Activated naive CD8-positive, alpha-beta T cell (primary cell): Measurements from ENCODE around the gene LRRIQ3.

ENCODE experiments used
- H3K27ac Mint-ChIP-seq: one replicate; pipeline ENCODE4 v1.8.0; 2021; ENCODE audit warnings: mixed read lengths
- H3K27me3 Mint-ChIP-seq: one replicate; pipeline ENCODE4 v1.8.0; 2021; ENCODE audit warnings: mixed read lengths
- H3K36me3 Mint-ChIP-seq: one replicate; pipeline ENCODE4 v1.8.0; 2021; ENCODE audit warnings: mixed read lengths
- H3K4me1 Mint-ChIP-seq: one replicate; pipeline ENCODE4 v1.8.0; 2021; ENCODE audit warnings: low read depth, mixed read lengths
- H3K4me3 Mint-ChIP-seq: one replicate; pipeline ENCODE4 v1.8.0; 2021; ENCODE audit warnings: mild to moderate bottlenecking, mixed read lengths
- H3K9me3 Mint-ChIP-seq: one replicate; pipeline ENCODE4 v1.8.0; 2021; ENCODE audit warnings: low read depth, mixed read lengths

Gene LRRIQ3

GRCh38 chr1:74197657-74198552, at the start of gene LRRIQ3, which contains the start of gene FPGT:
Gene LRRIQ3 (minus strand): TSS chr1:74198176. CDS start chr1:74183684, 14,492 bp downstream.
Gene FPGT (plus strand): TSS chr1:74198242. CDS start chr1:74198279, 37 bp downstream.
- H3K4me3 Mint-ChIP-seq: peak within 1 kb of the TSS; percentile 89
- peaks cover 30% of the 10 kb centered on the region for H3K4me1 Mint-ChIP-seq
- peak within 1 kb of the TSS; percentile 82 for H3K27ac Mint-ChIP-seq

GRCh38 chr1:74246315-74246714, 48.3 kb upstream of the LRRIQ3 start:
- Mint-ChIP-seq H3K4me3 (no peak overlapping the region), H3K36me3 (peaks cover 2% of the 10 kb centered on the region), H3K27ac (no peak overlapping the region), H3K27me3 (no peaks in the 10 kb centered on the region), H3K9me3 (no peaks in the 10 kb centered on the region), H3K4me1 (no peaks in the 10 kb centered on the region)

More at GRCh38 chr1:74197657-74198552, at the start of gene LRRIQ3, which contains the start of gene FPGT:
- Mint-ChIP-seq H3K9me3 (no peaks in the 10 kb centered on the region), H3K27me3 (no peaks in the 10 kb centered on the region), H3K36me3 (peaks cover 12% of the 10 kb centered on the region)

- Mint-ChIP-seq H3K27me3 (no peaks in the 10 kb centered on the region), H3K36me3 (peaks cover 2% of the 10 kb centered on the region), H3K4me1 (no peaks in the 10 kb centered on the region), H3K4me3 (no peak overlapping the region), H3K27ac (no peak overlapping the region), H3K9me3 (no peaks in the 10 kb centered on the region)
These were observed 47.3 kb upstream of the LRRIQ3 start for GRCh38 chr1:74245168-74245772.

- H3K9me3 Mint-ChIP-seq: no peaks in the 10 kb centered on the region
- H3K27ac Mint-ChIP-seq: no peak overlapping the region
- no peak overlapping the region for H3K4me3 Mint-ChIP-seq
- H3K27me3 Mint-ChIP-seq: no peaks in the 10 kb centered on the region
- H3K4me1 Mint-ChIP-seq: no peaks in the 10 kb centered on the region
- H3K36me3 Mint-ChIP-seq: peaks cover 10% of the 10 kb centered on the region
These were observed 39.8 kb upstream of the LRRIQ3 start for GRCh38 chr1:74237787-74238186.

- H3K9me3 Mint-ChIP-seq: peaks cover 3% of the 10 kb centered on the region
- no peak overlapping the region for H3K4me3 Mint-ChIP-seq
- H3K36me3 Mint-ChIP-seq: peaks cover 9% of the 10 kb centered on the region
- H3K27me3 Mint-ChIP-seq: no peaks in the 10 kb centered on the region
- H3K27ac Mint-ChIP-seq: no peak overlapping the region
- H3K4me1 Mint-ChIP-seq: no peaks in the 10 kb centered on the region
These were observed 39.1 kb upstream of the LRRIQ3 start for GRCh38 chr1:74237035-74237434.

GRCh38 chr1:74236440-74236839, 38.5 kb upstream of the LRRIQ3 start:
- Mint-ChIP-seq H3K27ac (no peak overlapping the region), H3K27me3 (no peaks in the 10 kb centered on the region), H3K4me1 (no peaks in the 10 kb centered on the region), H3K36me3 (peaks cover 9% of the 10 kb centered on the region), H3K4me3 (no peak overlapping the region), H3K9me3 (peaks cover 4% of the 10 kb centered on the region)

GRCh38 chr1:74235153-74235552, 37.2 kb upstream of the LRRIQ3 start, which contains the start of gene TNNI3K:
Gene TNNI3K (plus strand): TSS chr1:74235387. CDS start chr1:74235452, 65 bp downstream.
- Mint-ChIP-seq H3K36me3 (peaks cover 9% of the 10 kb centered on the region), H3K9me3 (peaks cover 4% of the 10 kb centered on the region), H3K27ac (no peak within 1 kb of the TSS), H3K27me3 (no peaks in the 10 kb centered on the region), H3K4me3 (no peak within 1 kb of the TSS), H3K4me1 (no peaks in the 10 kb centered on the region)

GRCh38 chr1:74223453-74223852, 25.5 kb upstream of the LRRIQ3 start:
- Mint-ChIP-seq H3K4me3 (no peak overlapping the region), H3K27ac (no peak overlapping the region), H3K4me1 (no peaks in the 10 kb centered on the region), H3K9me3 (peaks cover 37% of the 10 kb centered on the region), H3K27me3 (no peaks in the 10 kb centered on the region), H3K36me3 (peaks cover 18% of the 10 kb centered on the region)

- peaks cover 37% of the 10 kb centered on the region for H3K9me3 Mint-ChIP-seq
- no peaks in the 10 kb centered on the region for H3K4me1 Mint-ChIP-seq
- H3K36me3 Mint-ChIP-seq: peaks cover 18% of the 10 kb centered on the region
- no peak overlapping the region for H3K27ac Mint-ChIP-seq
- H3K27me3 Mint-ChIP-seq: no peaks in the 10 kb centered on the region
- no peak overlapping the region for H3K4me3 Mint-ChIP-seq
These were observed 24.7 kb upstream of the LRRIQ3 start for GRCh38 chr1:74222701-74223100.

GRCh38 chr1:74215229-74215628, 17.3 kb upstream of the LRRIQ3 start:
- H3K4me3 Mint-ChIP-seq: no peak overlapping the region
- H3K4me1 Mint-ChIP-seq: no peaks in the 10 kb centered on the region
- H3K36me3 Mint-ChIP-seq: peaks cover 7% of the 10 kb centered on the region
- no peaks in the 10 kb centered on the region for H3K27me3 Mint-ChIP-seq
- no peaks in the 10 kb centered on the region for H3K9me3 Mint-ChIP-seq
- no peak overlapping the region for H3K27ac Mint-ChIP-seq

- Mint-ChIP-seq H3K9me3 (no peaks in the 10 kb centered on the region), H3K4me3 (no peak overlapping the region), H3K27ac (no peak overlapping the region), H3K27me3 (no peaks in the 10 kb centered on the region), H3K36me3 (peaks cover 21% of the 10 kb centered on the region), H3K4me1 (peaks cover 4% of the 10 kb centered on the region)
These were observed 7.3 kb upstream of the LRRIQ3 start for GRCh38 chr1:74205266-74205665.

- Mint-ChIP-seq H3K27me3 (no peaks in the 10 kb centered on the region), H3K27ac (no peak overlapping the region), H3K4me1 (peaks cover 30% of the 10 kb centered on the region), H3K4me3 (peak overlapping the region; percentile 89), H3K9me3 (no peaks in the 10 kb centered on the region), H3K36me3 (peaks cover 14% of the 10 kb centered on the region)
These were observed 1.5 kb upstream of the LRRIQ3 start for GRCh38 chr1:74199504-74199903.

- H3K9me3 Mint-ChIP-seq: no peaks in the 10 kb centered on the region
- H3K27me3 Mint-ChIP-seq: no peaks in the 10 kb centered on the region
- H3K4me3 Mint-ChIP-seq: peak overlapping the region; percentile 89
- peaks cover 12% of the 10 kb centered on the region for H3K36me3 Mint-ChIP-seq
- H3K27ac Mint-ChIP-seq: peak overlapping the region; percentile 82
- peaks cover 30% of the 10 kb centered on the region for H3K4me1 Mint-ChIP-seq
These were observed 721 bp downstream of the LRRIQ3 start for GRCh38 chr1:74197255-74197654.

GRCh38 chr1:74195339-74195738, 2.6 kb downstream of the LRRIQ3 start:
- Mint-ChIP-seq H3K4me1 (peaks cover 27% of the 10 kb centered on the region), H3K27me3 (no peaks in the 10 kb centered on the region), H3K36me3 (peaks cover 4% of the 10 kb centered on the region), H3K27ac (no peak overlapping the region), H3K4me3 (no peak overlapping the region), H3K9me3 (peaks cover under 1% of the 10 kb centered on the region)

- H3K27ac Mint-ChIP-seq: no peak overlapping the region
- no peak overlapping the region for H3K4me3 Mint-ChIP-seq
- H3K27me3 Mint-ChIP-seq: no peaks in the 10 kb centered on the region
- peaks cover 8% of the 10 kb centered on the region for H3K36me3 Mint-ChIP-seq
- peaks cover 13% of the 10 kb centered on the region for H3K4me1 Mint-ChIP-seq
- peaks cover 8% of the 10 kb centered on the region for H3K9me3 Mint-ChIP-seq
These were observed 4.1 kb downstream of the LRRIQ3 start for GRCh38 chr1:74193908-74194307.
